Glutamatergic neuron (in vitro differentiated cells): ENCODE measurements around the gene CDK19. TPM values are rescaled to one million over a fixed set of nuclear protein-coding genes. Genes with fewer than 3 reads are reported as not detected.

Experiments
- DNase-seq: peaks from one replicate; pipeline ENCODE4 v3.0.0; 2022
- H3K27ac Mint-ChIP-seq: one replicate; pipeline ENCODE4 v1.8.0; 2020; ENCODE audit warnings: mild to moderate bottlenecking, mixed read lengths, inconsistent platforms; ENCODE audit not compliant: unreplicated experiment
- H3K27me3 Mint-ChIP-seq: one replicate; pipeline ENCODE4 v1.8.0; 2020; ENCODE audit warnings: mild to moderate bottlenecking, moderate library complexity, mixed read lengths, inconsistent platforms; ENCODE audit not compliant: unreplicated experiment
- H3K36me3 Mint-ChIP-seq: one replicate; pipeline ENCODE4 v1.8.0; 2020; ENCODE audit warnings: mild to moderate bottlenecking, mixed read lengths, inconsistent platforms; ENCODE audit not compliant: unreplicated experiment
- H3K4me1 Mint-ChIP-seq: one replicate; pipeline ENCODE4 v1.8.0; 2020; ENCODE audit warnings: mild to moderate bottlenecking, low read depth, mixed read lengths, inconsistent platforms; ENCODE audit not compliant: unreplicated experiment
- H3K4me3 Mint-ChIP-seq: one replicate; pipeline ENCODE4 v1.8.0; 2020; ENCODE audit warnings: mild to moderate bottlenecking, mixed read lengths, inconsistent platforms; ENCODE audit not compliant: unreplicated experiment
- H3K9me3 Mint-ChIP-seq: one replicate; pipeline ENCODE4 v1.8.0; 2020; ENCODE audit warnings: mild to moderate bottlenecking, moderate library complexity, mixed read lengths, inconsistent platforms; ENCODE audit not compliant: unreplicated experiment
- total RNA-seq: library from RNA; stranded (reverse); fragmentation: NEBNext Ultra II Directional; extraction: Animal tissue kit (Norgen Biotek cat#: 25700); gene quantifications from one replicate; pipeline ENCODE4 v1.2.1, GENCODE V29; 2021; ENCODE audit not compliant: unreplicated experiment
- TF ChIP-seq, protein P1 (sequence below): fragments of 200-600 bp; sonication (generic); IDR thresholded peaks from one replicate; pipeline ENCODE4 v1.5.0; 2021; ENCODE audit not compliant: partially characterized antibody, unreplicated experiment

The CDK19 gene
- total RNA-seq, 1 donor from 2014 or later = 20.8 TPM

DNA sequence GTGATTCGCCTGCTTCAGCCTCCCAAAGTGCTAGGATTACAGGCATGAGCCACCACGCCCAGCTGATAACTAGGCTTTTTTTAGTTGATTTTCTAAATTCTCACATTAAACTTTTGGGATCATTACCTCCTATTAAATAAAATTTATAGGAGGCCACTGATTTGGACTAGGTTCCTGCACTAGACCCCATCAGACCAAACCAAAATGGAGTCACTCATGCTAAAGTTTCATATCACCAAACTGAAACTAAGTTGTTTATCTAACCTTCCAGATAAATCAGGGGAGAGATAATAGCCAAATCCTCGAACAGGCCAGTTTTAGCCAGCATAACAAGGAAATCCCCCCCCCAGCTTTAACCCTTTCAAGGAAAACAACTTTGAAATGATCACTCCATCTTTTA is 240.5 kb downstream of the CDK19 start:
- Mint-ChIP-seq H3K4me3 (no peak overlapping the region), H3K9me3 (no peaks in the 10 kb centered on the region), H3K36me3 (no peaks in the 10 kb centered on the region), H3K4me1 (no peaks in the 10 kb centered on the region), H3K27ac (no peak overlapping the region), H3K27me3 (no peaks in the 10 kb centered on the region)
- DNase-seq = no peak
- TF ChIP-seq, protein P1, sequence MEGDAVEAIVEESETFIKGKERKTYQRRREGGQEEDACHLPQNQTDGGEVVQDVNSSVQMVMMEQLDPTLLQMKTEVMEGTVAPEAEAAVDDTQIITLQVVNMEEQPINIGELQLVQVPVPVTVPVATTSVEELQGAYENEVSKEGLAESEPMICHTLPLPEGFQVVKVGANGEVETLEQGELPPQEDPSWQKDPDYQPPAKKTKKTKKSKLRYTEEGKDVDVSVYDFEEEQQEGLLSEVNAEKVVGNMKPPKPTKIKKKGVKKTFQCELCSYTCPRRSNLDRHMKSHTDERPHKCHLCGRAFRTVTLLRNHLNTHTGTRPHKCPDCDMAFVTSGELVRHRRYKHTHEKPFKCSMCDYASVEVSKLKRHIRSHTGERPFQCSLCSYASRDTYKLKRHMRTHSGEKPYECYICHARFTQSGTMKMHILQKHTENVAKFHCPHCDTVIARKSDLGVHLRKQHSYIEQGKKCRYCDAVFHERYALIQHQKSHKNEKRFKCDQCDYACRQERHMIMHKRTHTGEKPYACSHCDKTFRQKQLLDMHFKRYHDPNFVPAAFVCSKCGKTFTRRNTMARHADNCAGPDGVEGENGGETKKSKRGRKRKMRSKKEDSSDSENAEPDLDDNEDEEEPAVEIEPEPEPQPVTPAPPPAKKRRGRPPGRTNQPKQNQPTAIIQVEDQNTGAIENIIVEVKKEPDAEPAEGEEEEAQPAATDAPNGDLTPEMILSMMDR = no peak

DNA sequence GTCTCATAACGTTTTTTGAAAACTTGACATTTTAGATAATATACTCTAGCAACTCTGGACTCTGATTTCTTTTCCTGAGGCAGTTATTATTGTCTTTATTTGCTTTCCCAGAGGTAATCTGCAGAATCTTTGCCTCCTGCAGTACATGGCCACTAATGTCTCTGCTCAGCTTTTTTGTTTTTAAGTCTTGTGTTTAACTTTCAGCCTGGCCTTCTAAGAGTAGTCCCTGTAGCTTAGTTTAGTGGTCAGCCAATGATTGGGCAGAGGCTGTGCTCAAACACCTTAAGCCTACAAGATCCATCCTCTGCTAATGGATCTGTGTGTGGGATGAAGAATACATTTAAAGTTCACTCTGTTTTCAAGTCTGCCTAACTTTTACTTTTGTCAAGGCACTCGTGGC is 241.7 kb downstream of the CDK19 start:
- TF ChIP-seq, protein P1 = no peak
- Mint-ChIP-seq H3K4me3 (no peak overlapping the region), H3K27me3 (no peaks in the 10 kb centered on the region), H3K36me3 (no peaks in the 10 kb centered on the region), H3K27ac (no peak overlapping the region), H3K4me1 (no peaks in the 10 kb centered on the region), H3K9me3 (no peaks in the 10 kb centered on the region)
- DNase-seq = no peak

DNA sequence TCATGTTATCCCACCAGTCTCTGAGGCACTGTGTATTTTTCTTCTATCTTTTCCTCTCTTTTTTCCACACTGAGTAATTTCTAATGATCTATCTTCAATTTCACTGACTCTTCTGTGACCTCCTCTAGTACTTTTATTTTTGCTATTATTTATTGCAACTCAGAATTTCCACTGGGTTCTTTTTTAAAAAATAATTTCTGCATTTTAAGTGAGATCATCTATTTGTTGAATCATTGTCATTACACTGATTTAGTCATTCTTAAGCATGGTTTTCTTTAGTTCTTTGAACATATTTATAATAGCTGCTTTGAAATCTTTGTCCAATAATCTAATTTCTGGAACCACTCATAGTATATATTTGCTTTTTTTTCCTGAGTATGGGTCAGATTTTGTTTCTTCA is 242.1 kb downstream of the CDK19 start:
- H3K4me1 Mint-ChIP-seq = peaks cover under 1% of the 10 kb centered on the region
- TF ChIP-seq, protein P1 = no peak
- no peak for DNase-seq
- no peaks in the 10 kb centered on the region for H3K9me3 Mint-ChIP-seq
- no peak overlapping the region for H3K27ac Mint-ChIP-seq
- no peaks in the 10 kb centered on the region for H3K27me3 Mint-ChIP-seq
- H3K36me3 Mint-ChIP-seq = no peaks in the 10 kb centered on the region
- no peak overlapping the region for H3K4me3 Mint-ChIP-seq

DNA sequence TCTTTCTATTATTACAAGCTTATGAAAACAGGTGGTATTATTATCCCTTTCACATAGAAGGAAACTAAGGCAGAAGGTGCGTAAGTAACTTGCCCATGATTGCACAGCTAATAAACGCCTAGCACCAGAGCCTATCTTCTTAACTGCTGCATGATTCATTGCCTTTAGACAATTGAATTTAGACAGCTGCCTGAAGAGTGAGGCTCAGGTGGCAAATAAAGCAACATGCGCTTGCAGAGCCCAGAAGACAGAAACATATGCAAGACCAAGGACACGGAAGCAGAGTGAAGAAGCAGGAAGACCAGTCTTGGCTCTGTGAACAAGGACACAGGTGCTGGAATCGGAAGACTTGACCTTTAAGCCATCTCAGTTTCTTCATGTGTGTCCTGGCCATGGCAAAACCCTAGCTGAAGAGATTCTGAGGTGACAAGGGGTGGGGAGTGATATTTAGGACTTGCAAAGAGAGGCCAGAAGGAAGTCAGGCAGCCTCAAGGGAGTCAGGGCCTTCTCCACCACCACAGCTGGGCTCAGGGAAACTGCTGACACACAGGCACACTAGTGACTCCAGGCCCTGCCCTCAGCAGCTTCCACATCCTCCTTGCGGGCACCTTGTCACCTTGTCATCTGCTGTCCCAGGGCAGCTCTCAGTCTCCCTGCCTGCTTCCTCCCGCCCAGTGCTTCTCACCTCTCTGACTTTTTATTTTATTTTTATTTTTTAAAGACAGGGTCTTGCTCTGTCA is 247.1 kb downstream of the CDK19 start:
- peaks cover 4% of the 10 kb centered on the region for H3K4me1 Mint-ChIP-seq
- TF ChIP-seq, protein P1 = no peak
- H3K27ac Mint-ChIP-seq = peak overlapping the region; percentile 24
- no peaks in the 10 kb centered on the region for H3K9me3 Mint-ChIP-seq
- H3K4me3 Mint-ChIP-seq = no peak overlapping the region
- peaks cover 2% of the 10 kb centered on the region for H3K27me3 Mint-ChIP-seq
- no peak for DNase-seq
- no peaks in the 10 kb centered on the region for H3K36me3 Mint-ChIP-seq

DNA sequence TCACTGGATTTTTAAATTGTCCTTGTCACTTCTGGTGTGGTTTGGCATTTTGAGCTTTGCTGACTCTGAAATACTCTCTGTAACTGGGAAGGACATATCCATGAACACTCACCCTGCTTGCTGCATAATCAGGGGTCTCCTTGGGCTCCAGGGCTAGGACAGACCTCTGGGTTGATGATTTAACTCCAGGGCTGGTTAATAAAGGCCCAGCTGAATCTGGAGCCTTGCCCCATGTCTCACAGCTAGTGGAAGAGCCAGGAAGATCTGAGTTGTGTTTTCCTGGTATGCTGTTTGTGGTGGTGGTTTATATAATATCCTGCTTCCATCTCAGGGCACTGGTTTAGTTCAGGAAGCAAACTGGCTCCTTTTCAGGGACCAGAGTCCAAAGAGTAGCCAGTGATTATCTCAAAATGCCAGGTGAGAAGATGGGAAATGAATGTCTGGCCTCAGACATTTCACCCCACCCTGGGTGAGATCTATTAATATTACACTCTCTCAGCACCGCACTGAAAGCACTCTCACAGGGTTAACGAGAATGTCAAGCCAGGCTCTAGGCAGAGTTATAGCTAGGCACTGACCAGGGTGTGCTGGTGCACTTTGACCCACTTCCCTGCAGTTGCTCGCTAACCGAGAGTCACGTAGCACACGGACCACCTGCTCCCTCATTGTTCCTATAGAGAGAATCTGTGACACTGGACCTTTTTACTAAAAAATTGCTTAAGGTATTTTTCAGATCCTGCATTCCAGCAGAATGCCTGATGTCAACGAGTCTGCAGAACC is 248.7 kb downstream of the CDK19 start:
- no peak for DNase-seq
- H3K9me3 Mint-ChIP-seq = no peaks in the 10 kb centered on the region
- H3K4me1 Mint-ChIP-seq = peaks cover 4% of the 10 kb centered on the region
- peaks cover 2% of the 10 kb centered on the region for H3K27me3 Mint-ChIP-seq
- H3K36me3 Mint-ChIP-seq = no peaks in the 10 kb centered on the region
- H3K4me3 Mint-ChIP-seq = no peak overlapping the region
- no peak overlapping the region for H3K27ac Mint-ChIP-seq
- TF ChIP-seq, protein P1 = no peak
